BLaER1 treated with 17β-estradiol and CSF1 and Interleukin-3, amounts not matched to agents 10 nM and 100 nM (cell line): ENCODE data around the gene TMOD3.

ENCODE experiments used
- H3K27ac ChIP-seq, 11 experiments: shearing (Covaris generic); formaldehyde crosslinking; 2 replicates each; pipeline ENCODE4 v1.8.1; 2022
- H3K27me3 ChIP-seq, 11 experiments: shearing (Covaris generic); formaldehyde crosslinking; 2 replicates each; pipeline ENCODE4 v1.8.1; 2022
- H3K36me3 ChIP-seq, 11 experiments: shearing (Covaris generic); formaldehyde crosslinking; 2 replicates each; pipeline ENCODE4 v1.8.1; 2022
- H3K4me1 ChIP-seq, 10 experiments: shearing (Covaris generic); formaldehyde crosslinking; 2 replicates each; pipeline ENCODE4 v1.8.1; 2022
- H3K4me2 ChIP-seq, 11 experiments: shearing (Covaris generic); formaldehyde crosslinking; 2 replicates each; pipeline ENCODE4 v1.8.1; 2022
- H3K4me3 ChIP-seq, 10 experiments: shearing (Covaris generic); formaldehyde crosslinking; 2 replicates each; pipeline ENCODE4 v1.8.1; 2022
- H3K9ac ChIP-seq, 11 experiments: shearing (Covaris generic); formaldehyde crosslinking; 2 replicates each; pipeline ENCODE4 v1.8.1; 2022
- H3K9me3 ChIP-seq, 11 experiments: shearing (Covaris generic); formaldehyde crosslinking; replicated peaks in 1 of 11; 2 replicates each; pipeline ENCODE4 v1.8.1; 2022
- H4K20me1 ChIP-seq, 11 experiments: shearing (Covaris generic); formaldehyde crosslinking; 2 replicates each; pipeline ENCODE4 v1.8.1; 2022
- Cebpa-rat ChIP-seq, 11 experiments: shearing (Covaris generic); IDR thresholded peaks; 2 replicates each; pipeline ENCODE4 v1.8.1; 2022

The TMOD3 gene

DNA sequence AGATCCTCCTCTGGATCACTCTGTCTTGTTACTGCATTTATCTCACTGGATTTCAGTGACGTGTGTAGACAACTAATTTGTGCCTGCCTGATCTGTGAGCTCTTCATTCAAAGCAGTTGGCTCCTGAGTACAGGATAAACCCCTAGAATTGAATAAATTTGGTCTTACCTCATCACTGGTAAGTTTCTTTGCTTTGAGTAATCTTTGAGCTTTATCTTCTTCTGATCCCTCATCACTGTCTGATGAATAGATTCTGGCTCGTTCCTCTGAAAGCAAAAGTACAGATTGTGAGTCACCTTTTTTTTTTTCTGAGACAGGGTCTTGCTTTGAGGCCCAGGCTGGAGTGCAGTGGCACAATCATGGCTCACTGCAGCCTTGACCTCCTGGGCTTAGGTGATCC, 117.7 kb downstream of the TMOD3 start:
- Histone ChIP-seq H3K9ac (no peak overlapping the region), H3K27ac (no peak overlapping the region), H3K4me1 (peaks cover 0 to 5% (median 0%) of the 10 kb centered on the region in 10 experiments; a peak in 1 of 20 replicates), H3K27me3 (no peaks in the 10 kb centered on the region), H3K4me3 (no peak overlapping the region), H3K4me2 (no peak overlapping the region), H3K36me3 (peaks cover 96 to 100% (median 99%) of the 10 kb centered on the region in 11 experiments), H4K20me1 (peaks cover 0 to 17% (median 6%) of the 10 kb centered on the region in 11 experiments; a peak in 9 of 22 replicates), H3K9me3 (no peaks in the 10 kb centered on the region)
- no peak for TF ChIP-seq Cebpa-rat (IDR thresholded peaks at IDR 0.05)

DNA sequence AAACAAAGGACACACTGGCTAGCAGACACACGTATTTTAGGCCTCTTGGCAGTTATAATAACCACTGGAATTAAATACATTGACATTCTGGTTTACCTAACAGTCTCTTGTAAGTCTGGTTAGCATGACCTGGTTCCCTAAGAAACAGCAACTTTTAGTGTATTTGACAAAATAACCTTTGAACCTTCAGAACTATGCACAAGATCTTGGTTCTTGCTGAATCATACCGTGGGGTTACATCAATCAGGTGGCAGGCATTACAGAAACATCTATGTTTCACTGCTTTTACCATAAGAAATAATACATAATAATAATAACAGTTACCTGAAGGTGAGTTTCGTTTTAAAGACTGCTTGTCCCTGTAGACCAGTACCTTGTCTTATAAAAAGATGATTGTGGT, 123.4 kb downstream of the TMOD3 start:
- H3K27ac ChIP-seq, result no peak overlapping the region
- H3K4me2 ChIP-seq, result no peak overlapping the region
- peaks cover 0 to 19% (median 0%) of the 10 kb centered on the region in 11 experiments; a peak in 3 of 22 replicates for H4K20me1 ChIP-seq
- H3K27me3 ChIP-seq, result no peaks in the 10 kb centered on the region
- no peaks in the 10 kb centered on the region for H3K9me3 ChIP-seq
- H3K4me1 ChIP-seq, result no peaks in the 10 kb centered on the region
- H3K9ac ChIP-seq, result no peak overlapping the region
- H3K4me3 ChIP-seq, result no peak overlapping the region
- TF ChIP-seq Cebpa-rat (IDR thresholded peaks at IDR 0.05), result no peak
- H3K36me3 ChIP-seq, result peaks cover 98 to 100% (median 100%) of the 10 kb centered on the region in 11 experiments

DNA sequence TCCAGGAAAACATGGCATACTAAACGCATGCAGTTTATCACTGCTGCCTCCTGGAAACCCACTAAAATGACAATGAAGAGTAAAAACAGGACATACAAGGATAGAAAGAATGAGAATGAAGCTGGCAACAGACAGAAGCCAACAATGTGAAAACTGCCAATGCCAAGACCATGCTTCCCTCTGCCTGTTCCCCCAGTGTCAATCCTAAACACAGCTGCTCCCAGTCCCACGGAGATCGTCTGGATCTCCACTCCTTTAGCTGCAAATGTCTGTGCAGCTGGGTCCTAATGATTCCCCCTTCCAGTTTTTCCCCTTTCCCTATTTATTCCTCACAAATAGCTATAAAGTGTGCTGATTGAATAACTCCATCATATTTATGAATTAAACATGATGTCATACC, 126.1 kb downstream of the TMOD3 start:
- Histone ChIP-seq H3K4me2 (no peak overlapping the region), H3K27ac (no peak overlapping the region), H3K27me3 (no peaks in the 10 kb centered on the region), H3K4me1 (no peaks in the 10 kb centered on the region), H3K9me3 (no peaks in the 10 kb centered on the region), H3K9ac (no peak overlapping the region), H4K20me1 (peaks cover 0 to 18% (median 0%) of the 10 kb centered on the region in 11 experiments; a peak in 2 of 22 replicates), H3K4me3 (no peak overlapping the region), H3K36me3 (peaks cover 98 to 100% (median 100%) of the 10 kb centered on the region in 11 experiments)
- TF ChIP-seq Cebpa-rat (IDR thresholded peaks at IDR 0.05), result no peak
